HG03139 (cell line): ENCODE measurements around the gene KIF26B.

ENCODE experiments used
- ATAC-seq: cut with Tn5 transposase; IDR thresholded peaks from one replicate; pipeline ENCODE4 v1.9.1; 2021; ENCODE audit not compliant: unreplicated experiment

KIF26B gene

GRCh38 chr1:245608271-245608670, 453.5 kb downstream of the KIF26B start:
- no peak for ATAC-seq

DNA sequence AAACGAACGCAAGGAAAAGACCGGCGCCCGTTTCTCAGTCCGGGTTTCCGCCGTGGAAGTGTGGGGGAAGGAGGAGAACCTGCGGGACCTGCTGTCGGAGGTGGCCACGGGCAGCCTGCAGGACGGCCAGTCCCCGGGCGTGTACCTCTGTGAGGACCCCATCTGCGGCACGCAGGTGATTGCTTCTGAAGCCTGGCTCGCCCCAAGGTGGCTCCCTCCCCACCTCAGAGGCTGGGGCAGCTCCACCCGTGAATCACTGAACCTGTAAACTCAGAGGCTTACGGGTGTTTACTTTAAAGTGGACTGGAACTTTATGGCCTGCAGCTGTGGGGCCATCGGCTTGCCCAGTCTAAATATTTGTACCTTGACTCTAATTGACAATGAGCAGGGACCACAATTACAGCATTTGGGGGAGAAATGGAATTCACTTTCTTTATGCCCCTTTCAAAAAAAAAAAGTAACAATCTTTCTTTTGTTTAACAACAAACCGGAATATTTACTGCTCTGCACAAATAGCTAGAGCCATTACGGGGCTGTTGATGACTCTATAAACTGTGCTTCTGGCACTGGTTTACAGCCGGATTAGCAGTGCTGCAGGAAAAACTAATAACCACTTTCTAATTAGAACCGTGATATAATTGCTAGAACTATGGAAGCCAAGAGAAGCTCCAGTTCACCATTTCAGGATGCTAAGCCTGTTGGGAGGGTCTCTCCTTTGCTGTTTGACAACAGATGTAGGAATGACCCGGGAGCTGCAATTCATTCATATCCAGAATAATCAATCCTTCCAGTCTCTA, 454.8 kb downstream of the KIF26B start:
- ATAC-seq: no peak

GRCh38 chr1:245611251-245611650, 456.5 kb downstream of the KIF26B start:
- no peak for ATAC-seq

GRCh38 chr1:245614476-245614875, 459.7 kb downstream of the KIF26B start:
- no peak for ATAC-seq

GRCh38 chr1:245615001-245615400, 460.2 kb downstream of the KIF26B start:
- no peak for ATAC-seq

DNA sequence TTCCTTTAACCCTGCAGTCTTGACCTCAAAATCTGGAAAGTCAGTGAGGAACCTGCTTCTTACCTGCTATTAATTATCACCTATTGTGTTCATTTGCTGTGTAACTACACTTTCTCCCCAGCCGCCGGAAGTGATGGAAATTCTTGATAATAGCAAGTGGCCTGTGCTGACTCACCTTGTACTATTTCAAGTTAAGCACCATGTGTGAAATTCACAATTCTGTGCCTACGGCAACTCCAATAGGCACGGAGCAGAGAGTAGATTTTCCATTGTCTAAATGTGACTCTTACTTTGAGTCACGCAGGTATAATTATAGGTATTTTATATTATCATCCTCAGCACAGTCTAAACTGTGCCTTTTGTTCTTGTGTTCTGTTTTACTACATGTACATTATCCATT, 466.8 kb downstream of the KIF26B start:
- no peak for ATAC-seq

GRCh38 chr1:245622332-245623014, 467.7 kb downstream of the KIF26B start:
- ATAC-seq: no peak

DNA sequence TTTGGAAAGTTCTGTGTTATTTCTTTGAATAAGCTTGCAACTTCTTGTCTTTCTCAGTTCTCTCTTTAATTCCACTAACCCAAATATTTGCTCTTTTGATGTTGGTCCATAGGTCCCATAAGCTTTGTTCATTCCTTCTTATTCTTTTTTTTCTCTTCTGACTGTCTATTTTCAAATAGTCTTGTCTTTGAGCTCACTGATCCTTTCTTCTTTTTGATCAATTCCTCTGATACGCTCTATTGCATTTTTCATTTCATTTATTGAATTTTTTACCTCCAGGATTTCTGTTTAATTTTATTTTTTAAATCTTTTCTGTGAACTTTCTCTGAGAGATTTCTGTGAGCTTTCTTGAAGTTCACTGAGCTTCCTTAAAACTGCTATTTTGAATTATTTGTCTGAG, 486.6 kb downstream of the KIF26B start:
- ATAC-seq: no peak

DNA sequence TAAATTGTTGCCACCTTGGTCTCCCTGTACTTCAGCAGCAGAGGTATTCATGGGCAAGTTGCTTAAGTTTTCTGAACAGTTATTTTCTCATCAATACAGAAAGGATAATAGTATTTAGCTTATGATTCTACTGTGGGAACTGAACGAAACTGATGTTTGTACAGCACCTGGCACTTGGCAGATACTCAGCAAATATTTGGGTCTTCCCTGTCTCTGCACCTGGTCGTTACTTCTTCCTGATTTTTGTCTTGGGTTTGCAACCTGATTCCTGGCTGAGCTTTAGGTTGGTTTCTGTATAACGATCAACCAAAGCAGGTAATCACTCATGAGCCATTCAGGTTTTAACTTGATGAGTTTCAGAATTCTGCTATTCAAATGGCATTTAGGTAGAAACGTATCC, 490.6 kb downstream of the KIF26B start:
- no peak for ATAC-seq

- ATAC-seq: no peak
These were observed 491.1 kb downstream of the KIF26B start for GRCh38 chr1:245645894-245646293.

DNA sequence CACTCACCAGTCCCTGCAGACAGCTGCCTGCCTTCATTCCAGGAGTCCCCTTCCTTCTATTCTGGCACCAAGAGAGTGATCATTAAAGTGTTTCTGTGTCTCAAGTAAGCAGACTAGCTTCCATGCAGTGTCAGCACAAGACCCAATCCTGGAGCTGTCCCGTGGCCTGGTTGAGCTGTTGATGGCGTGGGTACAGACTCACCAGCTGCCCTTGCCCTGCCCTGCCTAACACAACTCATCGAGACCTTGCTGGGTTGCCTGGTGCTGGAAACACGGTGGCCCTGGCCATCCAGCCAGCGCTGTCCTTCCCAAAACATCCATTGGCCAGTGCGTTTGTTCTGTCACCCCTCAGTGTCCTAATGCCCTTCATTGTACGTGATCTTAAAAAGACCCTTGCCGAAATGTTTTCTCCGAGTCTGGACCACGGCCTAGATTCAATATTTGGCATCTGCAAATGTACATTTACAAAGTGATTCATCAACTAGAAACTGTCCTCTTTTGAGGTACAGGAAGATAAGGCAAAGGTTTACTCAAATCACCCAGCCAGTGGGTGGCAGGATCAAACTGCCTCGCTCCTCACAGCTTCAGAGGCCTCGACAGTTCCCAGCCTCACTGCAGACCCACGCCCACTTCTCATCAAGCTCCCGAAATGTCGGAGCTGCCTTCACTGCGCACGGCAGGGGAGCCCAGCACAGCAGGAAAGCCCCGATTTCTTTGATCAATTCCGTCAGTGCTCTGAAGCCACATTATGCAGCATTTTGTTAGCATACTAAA, 494.2 kb downstream of the KIF26B start:
- ATAC-seq: no peak

DNA sequence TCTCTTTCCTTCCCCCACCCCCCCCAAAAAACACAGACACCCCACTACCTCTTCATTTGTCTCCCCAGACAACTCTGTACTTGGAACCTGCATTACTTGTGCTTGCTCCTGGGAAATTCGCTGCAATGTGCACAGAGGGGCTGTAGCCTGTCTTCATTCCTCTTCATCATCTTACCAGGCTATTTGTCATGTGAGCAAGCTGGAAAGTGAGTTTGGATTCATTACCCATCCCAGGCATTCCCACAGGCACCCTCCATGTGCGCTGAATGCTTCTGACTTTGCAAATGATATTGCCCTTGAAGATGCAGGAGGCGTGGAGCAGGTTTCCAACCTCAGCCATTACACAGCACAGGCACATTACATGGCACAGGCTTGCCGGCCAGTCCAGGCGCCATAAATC, 494.9 kb downstream of the KIF26B start:
- no peak for ATAC-seq

DNA sequence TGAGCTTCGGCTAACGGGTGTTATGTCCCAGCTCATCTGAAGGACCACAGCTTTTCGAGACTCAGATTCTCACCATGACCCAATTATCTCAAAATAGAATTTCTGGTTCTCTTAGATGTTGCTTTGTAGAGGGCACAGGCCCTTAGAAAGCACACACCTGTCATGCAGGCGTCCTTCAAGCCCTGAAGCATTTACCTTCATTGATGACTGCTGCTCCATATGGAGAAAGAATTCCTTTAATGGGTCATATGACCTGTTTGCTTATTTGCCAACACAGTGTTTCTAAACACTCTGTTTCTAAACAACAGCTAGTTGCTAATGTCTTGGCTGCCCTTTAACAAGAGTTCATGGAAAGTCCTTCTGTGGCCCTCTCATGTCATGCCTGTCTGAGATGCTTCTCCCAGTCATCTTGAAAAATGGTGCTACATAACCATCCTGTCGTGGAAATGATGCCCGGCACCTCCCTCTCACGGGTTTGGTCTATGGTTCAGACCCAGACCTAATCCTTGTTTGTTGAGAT, 495.7 kb downstream of the KIF26B start:
- no peak for ATAC-seq

GRCh38 chr1:245651093-245651492, 496.3 kb downstream of the KIF26B start:
- no peak for ATAC-seq

DNA sequence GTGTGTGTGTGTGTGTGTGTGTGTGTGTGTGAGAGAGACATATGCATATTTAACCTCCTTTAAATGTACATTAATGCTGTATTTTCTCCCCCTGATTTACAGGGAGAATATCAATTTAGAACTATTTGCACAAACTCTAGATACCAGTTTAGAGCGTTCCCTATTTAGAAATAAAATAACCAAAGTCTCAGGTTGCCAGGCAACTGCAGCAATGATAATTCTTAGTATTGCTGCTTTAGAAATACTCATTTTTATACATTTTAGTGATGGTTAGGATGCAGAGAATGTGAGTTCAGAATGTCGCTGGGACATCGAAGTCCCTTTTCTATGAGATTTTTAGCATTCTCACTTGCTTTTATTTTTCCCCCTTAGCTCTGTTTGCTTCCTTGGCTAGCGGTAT, 497.3 kb downstream of the KIF26B start:
- ATAC-seq: no peak

GRCh38 chr1:245652660-245653427, 498.1 kb downstream of the KIF26B start:
- ATAC-seq: no peak

GRCh38 chr1:245654460-245655050, 499.8 kb downstream of the KIF26B start:
- ATAC-seq: no peak

DNA sequence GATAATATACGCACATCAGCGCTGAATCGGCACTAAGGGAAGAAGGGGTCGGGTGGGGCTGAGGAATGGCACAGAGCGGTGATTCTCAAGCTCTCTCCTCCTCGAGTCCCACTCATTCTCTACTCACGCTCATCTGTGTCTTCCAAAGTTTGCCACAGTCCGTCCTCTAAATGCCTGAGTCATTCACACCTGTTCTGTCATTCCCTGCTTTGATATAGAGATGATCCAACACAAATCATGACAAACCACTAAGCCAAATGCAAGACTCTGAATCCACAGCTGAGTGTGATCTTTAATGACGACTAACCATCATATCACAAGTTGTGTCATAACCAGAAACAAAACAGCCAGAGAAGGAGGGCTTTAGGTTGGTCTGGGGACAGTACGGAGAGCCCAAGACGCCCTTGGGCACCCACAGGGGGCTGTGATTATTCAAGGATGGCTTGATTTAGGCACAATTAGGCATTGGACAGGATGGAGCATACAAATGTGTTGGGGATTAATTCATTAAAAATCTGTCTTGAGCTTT, 501.5 kb downstream of the KIF26B start:
- ATAC-seq: no peak

GRCh38 chr1:245657371-245657770, 502.6 kb downstream of the KIF26B start:
- no peak for ATAC-seq

DNA sequence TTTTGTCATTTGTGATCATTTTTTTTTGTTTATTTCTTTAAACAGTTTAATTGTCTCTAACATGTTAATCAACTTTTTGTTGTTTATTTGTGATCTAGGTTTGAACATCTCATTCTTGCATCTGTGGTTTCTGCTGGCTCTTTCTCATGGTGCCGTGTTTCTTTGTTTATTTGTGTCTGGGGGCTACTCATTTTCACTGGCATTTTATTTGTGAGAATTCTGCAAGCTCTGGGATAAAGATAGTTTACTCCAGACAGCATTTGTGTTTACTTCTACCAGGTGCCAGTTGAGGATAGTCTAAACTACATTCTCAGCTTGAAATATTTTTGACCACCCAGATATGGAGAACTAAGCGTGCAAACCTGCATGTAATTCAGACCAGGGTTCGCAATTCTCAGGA, 508.6 kb downstream of the KIF26B start:
- no peak for ATAC-seq
